NCI-H526 (cell line): ENCODE data around the gene DEDD.

Source experiments
- DNase-seq, 2 experiments: peaks; one replicate each; lab custom pipeline; 2025; lab: John Stamatoyannopoulos, UW

Gene DEDD

GRCh38 chr1:161072751-161073449 lies 59.6 kb downstream of the DEDD start:
- DNase-seq = no peak

DNA sequence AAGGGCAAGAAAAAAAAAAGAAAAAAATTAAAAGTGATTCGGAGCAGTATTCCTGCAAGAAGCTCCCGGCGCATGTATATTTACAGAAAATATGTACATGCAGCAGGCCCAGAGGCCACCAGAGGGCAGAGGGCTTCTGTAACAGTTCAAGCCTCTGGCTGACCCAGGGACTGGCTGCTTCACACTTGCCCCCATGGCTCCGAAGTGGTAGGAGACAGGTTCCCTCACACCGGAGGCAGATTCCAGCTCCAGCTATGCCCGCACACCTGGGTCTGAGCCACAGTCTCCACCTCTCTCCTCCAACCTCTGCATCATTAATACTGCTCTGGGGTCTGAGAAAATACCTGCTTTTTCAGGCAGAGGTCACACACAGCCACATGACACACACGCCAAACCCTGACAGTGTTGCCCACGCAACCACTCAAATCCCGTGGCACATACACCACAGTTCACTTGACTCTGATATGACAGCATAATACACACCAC lies 60.5 kb downstream of the DEDD start:
- DNase-seq = peak in 1 of 2 experiments; percentile 80
